SK-N-SH treated with all-trans-retinoic acid at 6 μM for 48 hours (cell line): ENCODE data around the gene ESRP2.

ENCODE experiments used
- ATAC-seq: fragments of 200-7000 bp; cut with Tn5 transposase; 3 replicates; pipeline ENCODE4 v1.9.1; 2020; ENCODE audit warnings: mild to moderate bottlenecking, moderate library complexity
- BACH2 ChIP-seq: fragments of 250-450 bp; sonication (Bioruptor Pico); IDR thresholded peaks from 2 replicates; pipeline ENCODE4 v1.9.0; 2021; ENCODE audit warnings: mild to moderate bottlenecking, borderline replicate concordance
- CSDC2 ChIP-seq: fragments of 250-450 bp; sonication (Bioruptor Pico); IDR thresholded peaks from 2 replicates; pipeline ENCODE4 v1.5.0; 2020; ENCODE audit warnings: mild to moderate bottlenecking, moderate library complexity
- CSRNP3 ChIP-seq: fragments of 250-450 bp; sonication (Bioruptor Pico); IDR thresholded peaks from 2 replicates; pipeline ENCODE4 v1.5.1; 2021; ENCODE audit warnings: mild to moderate bottlenecking, moderate library complexity
- ESRRG ChIP-seq: fragments of 250-450 bp; sonication (Bioruptor Pico); IDR thresholded peaks from 2 replicates; pipeline ENCODE4 v1.6.1; 2021; ENCODE audit warnings: mild to moderate bottlenecking
- GLIS3 ChIP-seq: fragments of 250-450 bp; sonication (Bioruptor Pico); IDR thresholded peaks from 2 replicates; pipeline ENCODE4 v1.5.0; 2020; ENCODE audit warnings: mild to moderate bottlenecking, moderate library complexity
- ISL1 ChIP-seq: fragments of 250-450 bp; sonication (Bioruptor Pico); IDR thresholded peaks from 2 replicates; pipeline ENCODE4 v2.1.2; 2022; ENCODE audit warnings: mild to moderate bottlenecking, moderate library complexity
- OSR1 ChIP-seq: fragments of 250-450 bp; sonication (Bioruptor Pico); IDR thresholded peaks from 2 replicates; pipeline ENCODE4 v1.8.0; 2022; ENCODE audit warnings: moderate library complexity, mild to moderate bottlenecking, inconsistent platforms
- PATZ1 ChIP-seq: fragments of 250-450 bp; sonication (Bioruptor Pico); IDR thresholded peaks from 2 replicates; pipeline ENCODE4 v1.8.0; 2020; ENCODE audit warnings: mild to moderate bottlenecking, moderate library complexity, borderline replicate concordance
- POU6F1 ChIP-seq: fragments of 250-450 bp; sonication (Bioruptor Pico); IDR thresholded peaks from 2 replicates; pipeline ENCODE4 v1.8.0; 2021; ENCODE audit warnings: low read depth, mild to moderate bottlenecking, moderate library complexity, borderline replicate concordance
- PPARA ChIP-seq: fragments of 250-450 bp; sonication (Bioruptor Pico); IDR thresholded peaks from 2 replicates; pipeline ENCODE4 v1.5.0; 2020; ENCODE audit warnings: mild to moderate bottlenecking, borderline replicate concordance
- RARB ChIP-seq: fragments of 250-450 bp; sonication (Bioruptor Pico); IDR thresholded peaks from 2 replicates; pipeline ENCODE4 v1.8.0; 2021; ENCODE audit warnings: mild to moderate bottlenecking, moderate library complexity
- SNAI2 ChIP-seq: fragments of 250-450 bp; sonication (Bioruptor Pico); IDR thresholded peaks from 2 replicates; pipeline ENCODE4 v1.5.0; 2020; ENCODE audit warnings: mild to moderate bottlenecking, moderate library complexity
- TCF4 ChIP-seq: fragments of 250-450 bp; sonication (Bioruptor Pico); IDR thresholded peaks from 2 replicates; pipeline ENCODE4 v1.8.0; 2021; ENCODE audit warnings: mild to moderate bottlenecking, moderate library complexity, borderline replicate concordance
- TOX ChIP-seq: fragments of 250-450 bp; sonication (Bioruptor Pico); IDR thresholded peaks from 2 replicates; pipeline ENCODE4 v1.8.0; 2021; ENCODE audit warnings: mild to moderate bottlenecking, moderate library complexity, borderline replicate concordance
- ZC3H10 ChIP-seq: fragments of 250-450 bp; sonication (Bioruptor Pico); IDR thresholded peaks from 2 replicates; pipeline ENCODE4 v1.5.1; 2021; ENCODE audit warnings: mild to moderate bottlenecking, moderate library complexity
- ZFP3 ChIP-seq: fragments of 250-450 bp; sonication (Bioruptor Pico); IDR thresholded peaks from 2 replicates; pipeline ENCODE4 v1.5.0; 2020; ENCODE audit warnings: mild to moderate bottlenecking, moderate library complexity
- ZFP30 ChIP-seq: fragments of 450-650 bp; formaldehyde crosslinking; IDR thresholded peaks from 2 replicates; pipeline ENCODE4 v1.5.0; 2022; ENCODE audit warnings: mild to moderate bottlenecking, moderate library complexity
- ZNF565 ChIP-seq: fragments of 450-650 bp; formaldehyde crosslinking; conservative IDR thresholded peaks from 2 replicates; pipeline ENCODE4 v1.5.0; 2020; ENCODE audit warnings: low read depth, mild to moderate bottlenecking, moderate library complexity
- ZNF70 ChIP-seq: fragments of 450-650 bp; formaldehyde crosslinking; IDR thresholded peaks from 2 replicates; pipeline ENCODE4 v1.5.0; 2020; ENCODE audit warnings: mild to moderate bottlenecking, moderate library complexity
- ZNF8 ChIP-seq: fragments of 450-650 bp; formaldehyde crosslinking; IDR thresholded peaks from 2 replicates; pipeline ENCODE4 v1.5.0; 2020; ENCODE audit warnings: mild to moderate bottlenecking, moderate library complexity
- TF ChIP-seq, protein P1 (sequence below): fragments of 250-450 bp; sonication (Bioruptor Pico); IDR thresholded peaks from 2 replicates; pipeline ENCODE4 v1.5.0; 2020; ENCODE audit warnings: mild to moderate bottlenecking, moderate library complexity
- TF ChIP-seq, protein P2 (sequence below): fragments of 250-450 bp; sonication (Bioruptor Pico); IDR thresholded peaks from 2 replicates; pipeline ENCODE4 v1.5.1; 2020; ENCODE audit warnings: low read depth, mild to moderate bottlenecking, moderate library complexity

Gene ESRP2

GRCh38 chr16:68282064-68282452 lies 46.1 kb upstream of the ESRP2 start:
- no peak for ATAC-seq
- TF ChIP-seq POU6F1 (no peak), ZC3H10 (CRISPR knock-in tag) (no peak), BACH2 (CRISPR knock-in tag) (no peak), PPARA (CRISPR knock-in tag) (no peak), ZFP30 (no peak), ZNF70 (CRISPR knock-in tag) (no peak), ZNF8 (CRISPR knock-in tag) (no peak), RARB (CRISPR knock-in tag) (no peak), TOX (no peak), ZNF565 (CRISPR knock-in tag) (no peak), CSDC2 (CRISPR knock-in tag) (no peak), ESRRG (CRISPR knock-in tag) (no peak), SNAI2 (no peak), CSRNP3 (CRISPR knock-in tag) (no peak), TCF4 (CRISPR knock-in tag) (no peak), ISL1 (CRISPR knock-in tag) (no peak)
- TF ChIP-seq, protein P1, sequence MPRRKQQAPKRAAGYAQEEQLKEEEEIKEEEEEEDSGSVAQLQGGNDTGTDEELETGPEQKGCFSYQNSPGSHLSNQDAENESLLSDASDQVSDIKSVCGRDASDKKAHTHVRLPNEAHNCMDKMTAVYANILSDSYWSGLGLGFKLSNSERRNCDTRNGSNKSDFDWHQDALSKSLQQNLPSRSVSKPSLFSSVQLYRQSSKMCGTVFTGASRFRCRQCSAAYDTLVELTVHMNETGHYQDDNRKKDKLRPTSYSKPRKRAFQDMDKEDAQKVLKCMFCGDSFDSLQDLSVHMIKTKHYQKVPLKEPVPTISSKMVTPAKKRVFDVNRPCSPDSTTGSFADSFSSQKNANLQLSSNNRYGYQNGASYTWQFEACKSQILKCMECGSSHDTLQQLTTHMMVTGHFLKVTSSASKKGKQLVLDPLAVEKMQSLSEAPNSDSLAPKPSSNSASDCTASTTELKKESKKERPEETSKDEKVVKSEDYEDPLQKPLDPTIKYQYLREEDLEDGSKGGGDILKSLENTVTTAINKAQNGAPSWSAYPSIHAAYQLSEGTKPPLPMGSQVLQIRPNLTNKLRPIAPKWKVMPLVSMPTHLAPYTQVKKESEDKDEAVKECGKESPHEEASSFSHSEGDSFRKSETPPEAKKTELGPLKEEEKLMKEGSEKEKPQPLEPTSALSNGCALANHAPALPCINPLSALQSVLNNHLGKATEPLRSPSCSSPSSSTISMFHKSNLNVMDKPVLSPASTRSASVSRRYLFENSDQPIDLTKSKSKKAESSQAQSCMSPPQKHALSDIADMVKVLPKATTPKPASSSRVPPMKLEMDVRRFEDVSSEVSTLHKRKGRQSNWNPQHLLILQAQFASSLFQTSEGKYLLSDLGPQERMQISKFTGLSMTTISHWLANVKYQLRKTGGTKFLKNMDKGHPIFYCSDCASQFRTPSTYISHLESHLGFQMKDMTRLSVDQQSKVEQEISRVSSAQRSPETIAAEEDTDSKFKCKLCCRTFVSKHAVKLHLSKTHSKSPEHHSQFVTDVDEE (CRISPR knock-in tag): no peak
- TF ChIP-seq, protein P2, sequence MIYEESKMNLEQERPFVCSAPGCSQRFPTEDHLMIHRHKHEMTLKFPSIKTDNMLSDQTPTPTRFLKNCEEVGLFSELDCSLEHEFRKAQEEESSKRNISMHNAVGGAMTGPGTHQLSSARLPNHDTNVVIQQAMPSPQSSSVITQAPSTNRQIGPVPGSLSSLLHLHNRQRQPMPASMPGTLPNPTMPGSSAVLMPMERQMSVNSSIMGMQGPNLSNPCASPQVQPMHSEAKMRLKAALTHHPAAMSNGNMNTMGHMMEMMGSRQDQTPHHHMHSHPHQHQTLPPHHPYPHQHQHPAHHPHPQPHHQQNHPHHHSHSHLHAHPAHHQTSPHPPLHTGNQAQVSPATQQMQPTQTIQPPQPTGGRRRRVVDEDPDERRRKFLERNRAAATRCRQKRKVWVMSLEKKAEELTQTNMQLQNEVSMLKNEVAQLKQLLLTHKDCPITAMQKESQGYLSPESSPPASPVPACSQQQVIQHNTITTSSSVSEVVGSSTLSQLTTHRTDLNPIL: no peak
- TF ChIP-seq, all 23 proteins: peak for 0

DNA sequence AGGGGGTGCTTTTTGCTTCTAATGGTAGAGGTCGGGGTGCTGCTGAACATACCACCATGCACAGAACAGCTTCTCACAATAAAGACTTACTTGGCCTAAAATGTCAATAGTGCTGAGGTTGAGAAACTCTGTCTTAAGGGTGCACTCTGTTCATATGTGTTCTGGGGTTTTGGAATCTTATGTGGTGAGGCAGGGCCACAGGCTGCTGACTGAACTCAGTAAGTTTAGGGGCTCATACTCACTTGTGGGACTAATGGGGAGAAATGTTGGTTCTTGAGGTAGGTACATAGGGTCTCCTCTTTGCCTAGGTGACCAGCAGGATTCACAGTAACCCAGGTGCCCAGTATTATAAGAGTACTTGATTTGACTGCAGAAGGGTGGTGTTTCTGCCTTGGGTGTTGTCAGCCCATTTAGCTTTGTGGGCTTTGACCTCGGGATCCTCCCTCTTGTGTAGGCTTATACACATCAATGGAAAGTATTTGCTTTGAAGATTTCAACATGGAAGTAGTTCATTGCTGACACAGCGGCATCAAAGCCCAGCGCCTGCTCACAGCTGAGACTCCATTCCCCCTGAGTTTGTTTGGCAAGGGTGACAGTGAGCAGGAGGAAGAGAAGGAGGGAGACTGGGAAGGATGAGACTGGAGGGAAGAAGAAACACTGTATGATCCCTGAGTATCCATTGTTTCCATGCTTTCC lies 45.6 kb upstream of the ESRP2 start:
- ATAC-seq: no peak
- TF ChIP-seq CSRNP3 (CRISPR knock-in tag) (no peak), ZNF70 (CRISPR knock-in tag) (no peak), ZNF8 (CRISPR knock-in tag) (no peak), ESRRG (CRISPR knock-in tag) (no peak), TOX (no peak), OSR1 (CRISPR knock-in tag) (no peak), PPARA (CRISPR knock-in tag) (no peak), ZFP3 (CRISPR knock-in tag) (no peak), GLIS3 (CRISPR knock-in tag) (no peak), ZNF565 (CRISPR knock-in tag) (no peak), BACH2 (CRISPR knock-in tag) (no peak), PATZ1 (CRISPR knock-in tag) (no peak), RARB (CRISPR knock-in tag) (no peak)
